PC-3 (cell line): ENCODE data around the gene TTC23. TPM values are rescaled to one million over a fixed set of nuclear protein-coding genes. Genes with fewer than 3 reads are reported as not detected.

Experiments
- ATAC-seq: fragments of 200-7000 bp; cut with Tn5 transposase; 2 replicates; pipeline ENCODE4 v1.9.1; 2020; ENCODE audit warnings: mild to moderate bottlenecking, moderate library complexity
- BruUV-seq: library from RNA; stranded (reverse); fragments of 400-500 nt; replicated peaks from 2 replicates; lab custom pipeline; 2021; lab: Mats Ljungman, UMichigan
- CTCF ChIA-PET: fragments of 300-600 bp; sonication (Branson Sonifier 250); formaldehyde crosslinking; loops from one replicate; lab custom pipeline; 2022; ENCODE audit warnings: antibody characterized with exemption; lab: Charles Lee
- POLR2A ChIA-PET: fragments of 300-600 bp; sonication (Branson Sonifier 250); formaldehyde crosslinking; loops from one replicate; lab custom pipeline; 2022; ENCODE audit warnings: antibody characterized with exemption; ENCODE audit not compliant: unreplicated experiment; lab: Charles Lee
- DNase-seq: peaks from one replicate; pipeline ENCODE4 v3.0.0-alpha.2; 2015
- H2AFZ ChIP-seq: fragments of 300-600 bp; sonication (generic); 2 replicates; pipeline ENCODE4 v1.6.0; 2016; ENCODE audit warnings: antibody characterized with exemption, low read length
- H3F3A ChIP-seq: fragments of 300-600 bp; sonication (generic); one replicate; pipeline ENCODE4 v1.6.0; 2017; ENCODE audit warnings: antibody characterized with exemption, low read length, control low read depth, mild to moderate bottlenecking; ENCODE audit not compliant: unreplicated experiment
- H3K27ac ChIP-seq: fragments of 300-600 bp; sonication (generic); 2 replicates; pipeline ENCODE4 v1.5.1; 2016; ENCODE audit warnings: mild to moderate bottlenecking, low read length
- H3K27me3 ChIP-seq: fragments of 300-600 bp; sonication (generic); 2 replicates; pipeline ENCODE4 v1.6.1; 2016; ENCODE audit warnings: low read length, mixed read lengths
- H3K36me3 ChIP-seq: fragments of 300-600 bp; sonication (generic); 2 replicates; pipeline ENCODE4 v1.6.1; 2016; ENCODE audit warnings: low read depth, mixed run types, low read length, mixed read lengths
- H3K4me1 ChIP-seq: fragments of 300-600 bp; sonication (generic); 2 replicates; pipeline ENCODE4 v1.5.1; 2016; ENCODE audit warnings: low read length; ENCODE audit not compliant: insufficient read depth
- H3K4me2 ChIP-seq: fragments of 300-600 bp; sonication (generic); 2 replicates; pipeline ENCODE4 v1.6.0; 2016; ENCODE audit warnings: low read length
- H3K4me3 ChIP-seq: fragments of 300-600 bp; sonication (generic); 2 replicates; pipeline ENCODE4 v1.5.1; 2016; ENCODE audit warnings: mild to moderate bottlenecking, low read length, mixed read lengths
- H3K79me2 ChIP-seq: fragments of 300-600 bp; sonication (generic); 2 replicates; pipeline ENCODE4 v1.6.1; 2017; ENCODE audit warnings: low read length, mixed read lengths
- H3K9ac ChIP-seq: fragments of 300-600 bp; sonication (generic); 2 replicates; pipeline ENCODE4 v1.6.0; 2016; ENCODE audit warnings: mild to moderate bottlenecking, low read length
- H3K9me2 ChIP-seq: fragments of 300-600 bp; sonication (generic); replicated peaks from 2 replicates; pipeline ENCODE4 v1.6.1; 2016; ENCODE audit warnings: mixed run types, low read length, mixed read lengths
- H3K9me3 ChIP-seq: fragments of 300-600 bp; sonication (generic); 2 replicates; pipeline ENCODE4 v1.6.1; 2016; ENCODE audit warnings: low read length, mixed read lengths
- H4K20me1 ChIP-seq: fragments of 300-600 bp; sonication (generic); 2 replicates; pipeline ENCODE4 v1.6.1; 2016; ENCODE audit warnings: low read length, mixed read lengths
- CTCF ChIP-seq: fragments of 300-600 bp; sonication (generic); conservative IDR thresholded peaks from 2 replicates; pipeline ENCODE4 v1.5.1; 2017; ENCODE audit warnings: antibody characterized with exemption, low read depth, mild to moderate bottlenecking, low read length
- EZH2 ChIP-seq: fragments of 300-600 bp; sonication (generic); IDR thresholded peaks from one replicate; pipeline ENCODE4 v1.6.1; 2017; ENCODE audit warnings: antibody characterized with exemption, mild to moderate bottlenecking, low read length; ENCODE audit not compliant: unreplicated experiment
- EZH2phosphoT487 ChIP-seq: fragments of 300-600 bp; sonication (generic); IDR thresholded peaks from 2 replicates; pipeline ENCODE4 v1.6.1; 2018; ENCODE audit warnings: mild to moderate bottlenecking, antibody characterized with exemption, low read length, borderline replicate concordance
- intact Hi-C: fragments of 100-400 bp; cut with micrococcal nuclease; formaldehyde crosslinking; loops from 2 replicates; pipeline ENCODE4 v1.9.0; 2023
- total RNA-seq: library from RNA; depleted of rRNA; stranded (reverse); fragments of >200 nt; gene quantifications from 2 replicates; pipeline ENCODE4 v1.2.3, GENCODE V29; 2014

Gene TTC23
- total RNA-seq, 1 experiment from 2014 or later: 10.4 TPM

- ChIA-PET CTCF (interaction anchor here (1.3 kb wide), 1 partner anchor 113 kb away, joined by 4 read pairs; no protein-coding TSS in a partner anchor), POLR2A (interaction anchor here (0.6 kb wide), 1 partner anchor 39 kb away, joined by 3 read pairs; no protein-coding TSS in a partner anchor)
- DNase-seq: peak; percentile 78
- Histone ChIP-seq H3K9me2 (no peaks in the 10 kb centered on the region), H3K9me3 (no peaks in the 10 kb centered on the region), H3K27ac (no peak overlapping the region), H3K4me3 (no peak overlapping the region), H3K4me1 (no peaks in the 10 kb centered on the region), H2AFZ (no peak overlapping the region), H3K36me3 (no peaks in the 10 kb centered on the region), H4K20me1 (no peaks in the 10 kb centered on the region), H3K27me3 (no peaks in the 10 kb centered on the region), H3K4me2 (no peak overlapping the region), H3F3A (no peaks in the 10 kb centered on the region), H3K79me2 (no peaks in the 10 kb centered on the region), H3K9ac (no peak overlapping the region)
- BruUV-seq: no TSS peak
- peak; percentile 79 for ATAC-seq
- TF ChIP-seq EZH2phosphoT487: no peak
- TF ChIP-seq EZH2: no peak
- peak; percentile 92 for TF ChIP-seq CTCF
- intact Hi-C loops: loop anchor here (1.0 kb wide), 3 partner anchors 89 to 113 kb away; no protein-coding TSS in a partner anchor
Measured at GRCh38 chr15:99213187-99213811, 36.1 kb downstream of the TTC23 start.

- Histone ChIP-seq H4K20me1 (no peaks in the 10 kb centered on the region), H3K9ac (no peak overlapping the region), H3F3A (no peaks in the 10 kb centered on the region), H3K79me2 (no peaks in the 10 kb centered on the region), H3K9me3 (no peaks in the 10 kb centered on the region), H3K4me1 (no peaks in the 10 kb centered on the region), H3K36me3 (no peaks in the 10 kb centered on the region), H3K4me2 (no peak overlapping the region), H2AFZ (no peak overlapping the region), H3K4me3 (no peak overlapping the region), H3K27me3 (no peaks in the 10 kb centered on the region), H3K27ac (no peak overlapping the region), H3K9me2 (no peaks in the 10 kb centered on the region)
- ATAC-seq: no peak
- ChIA-PET CTCF (no interaction called here), POLR2A (no interaction called here)
- DNase-seq: no peak
- intact Hi-C loops: no loop called here
- TF ChIP-seq CTCF (no peak), EZH2phosphoT487 (no peak), EZH2 (no peak)
- no TSS peak for BruUV-seq
Measured at GRCh38 chr15:99212406-99212805, 37.0 kb downstream of the TTC23 start.

- Histone ChIP-seq H3K4me2 (no peak overlapping the region), H3K9me2 (no peaks in the 10 kb centered on the region), H3K4me3 (no peak overlapping the region), H2AFZ (no peak overlapping the region), H3K79me2 (no peaks in the 10 kb centered on the region), H3K36me3 (no peaks in the 10 kb centered on the region), H3K4me1 (no peaks in the 10 kb centered on the region), H3F3A (no peaks in the 10 kb centered on the region), H3K27ac (no peak overlapping the region), H3K9me3 (no peaks in the 10 kb centered on the region), H4K20me1 (no peaks in the 10 kb centered on the region), H3K9ac (no peak overlapping the region), H3K27me3 (no peaks in the 10 kb centered on the region)
- TF ChIP-seq EZH2: no peak
- TF ChIP-seq EZH2phosphoT487: no peak
- no peak for TF ChIP-seq CTCF
- no peak for ATAC-seq
- ChIA-PET POLR2A (no interaction called here), CTCF (no interaction called here)
- no TSS peak for BruUV-seq
- DNase-seq: no peak
- intact Hi-C loops: no loop called here
Measured at GRCh38 chr15:99211926-99212325, 37.5 kb downstream of the TTC23 start.
